IPS DF 6.9 (cell line): ENCODE results near the gene KRT12.
"Not testable (repeated sequence)": the region's sequence is repeated elsewhere in the genome, so short reads cannot be mapped to it uniquely, and the experiment has no call there.

Experiments
- DNase-seq: peaks from one replicate; pipeline ENCODE4 v3.0.0-alpha.2; 2013; ENCODE audit warnings: low read depth, low spot score
- H3K27ac ChIP-seq: one replicate; pipeline ENCODE4 v1.5.1; 2013; ENCODE audit warnings: low read length, control low read depth
- H3K27me3 ChIP-seq: 2 replicates; pipeline ENCODE4 v1.6.1; 2013; ENCODE audit warnings: mild to moderate bottlenecking, low read length; ENCODE audit not compliant: control insufficient read depth, insufficient read depth
- H3K36me3 ChIP-seq: 2 replicates; pipeline ENCODE4 v1.6.1; 2013; ENCODE audit warnings: low read length; ENCODE audit not compliant: control insufficient read depth, insufficient read depth
- H3K4me1 ChIP-seq: 2 replicates; pipeline ENCODE4 v1.6.1; 2013; ENCODE audit warnings: low read length; ENCODE audit not compliant: control insufficient read depth, insufficient read depth
- H3K4me3 ChIP-seq: 2 replicates; pipeline ENCODE4 v1.5.1; 2013; ENCODE audit warnings: mild to moderate bottlenecking, low read length
- H3K9me3 ChIP-seq: 2 replicates; pipeline ENCODE4 v1.6.1; 2013; ENCODE audit warnings: low read length, inconsistent platforms; ENCODE audit not compliant: control insufficient read depth, insufficient read depth
- WGBS: extraction: QIAGEN DNeasy Blood & Tissue Kit; methylation state at CpG from one replicate; pipeline ENCODE4 v1.1.7; 2013; ENCODE audit warnings: mixed read lengths, missing lambda C conversion rate; ENCODE audit not compliant: insufficient read length, insufficient coverage; 5-methylcytosine and 5-hydroxymethylcytosine counted together

Gene KRT12

DNA sequence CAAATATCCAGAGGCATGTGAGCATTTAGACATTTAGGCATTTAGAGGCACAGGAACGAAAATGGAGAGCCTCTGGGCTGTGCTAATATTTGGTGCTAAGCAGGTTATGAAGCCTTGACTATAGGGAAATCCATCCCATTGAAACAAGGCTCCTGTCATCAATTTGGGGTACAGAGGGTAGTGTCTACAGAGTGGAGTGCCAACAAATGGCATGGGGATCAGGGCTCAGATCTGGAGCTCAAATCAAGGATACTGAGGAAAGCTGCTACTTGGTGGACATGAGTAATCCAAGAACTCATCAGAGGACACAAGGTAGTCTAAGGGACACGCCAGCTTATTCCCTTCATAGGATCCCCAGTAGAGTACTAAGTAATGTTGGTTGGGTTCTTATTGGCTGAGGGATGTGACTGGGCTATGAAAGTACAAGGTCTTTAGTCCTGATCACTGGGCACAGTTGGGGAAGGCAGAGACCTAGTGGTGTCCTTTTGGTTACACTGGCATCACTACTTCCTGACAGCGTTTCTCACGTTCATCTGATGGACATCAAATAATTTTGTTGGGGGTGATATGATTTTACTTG, 49.8 kb downstream of the KRT12 start:
- Histone ChIP-seq H3K9me3 (no peaks in the 10 kb centered on the region), H3K4me3 (no peak overlapping the region), H3K36me3 (no peaks in the 10 kb centered on the region), H3K27me3 (no peaks in the 10 kb centered on the region), H3K4me1 (no peaks in the 10 kb centered on the region), H3K27ac (no peak overlapping the region)
- no CpG with 5 or more reads among the region's 4 CpGs for WGBS
- DNase-seq: no peak

DNA sequence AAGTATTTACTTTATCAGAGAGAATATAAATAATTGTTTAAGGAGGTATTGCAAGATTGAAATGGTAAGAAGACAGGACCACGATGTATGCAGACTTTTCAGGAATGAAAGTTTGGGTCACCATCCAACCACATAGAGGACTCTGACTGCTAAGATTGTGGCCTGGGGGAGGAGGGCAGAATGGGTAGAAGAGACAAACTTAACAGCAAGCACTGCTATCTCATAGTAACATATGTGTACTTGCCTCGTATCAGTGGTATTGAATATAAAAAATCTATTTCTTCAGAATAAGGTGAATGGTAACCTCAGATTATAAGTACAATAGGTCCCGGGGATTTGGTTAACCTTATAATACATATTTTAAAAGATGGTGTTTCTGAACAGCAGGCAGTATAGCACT, 50.5 kb downstream of the KRT12 start:
- DNase-seq: no peak
- Histone ChIP-seq H3K36me3 (no peaks in the 10 kb centered on the region), H3K4me1 (no peaks in the 10 kb centered on the region), H3K9me3 (no peaks in the 10 kb centered on the region), H3K27me3 (no peaks in the 10 kb centered on the region), H3K27ac (no peak overlapping the region), H3K4me3 (no peak overlapping the region)
- no CpG with 5 or more reads among the region's 3 CpGs for WGBS

DNA sequence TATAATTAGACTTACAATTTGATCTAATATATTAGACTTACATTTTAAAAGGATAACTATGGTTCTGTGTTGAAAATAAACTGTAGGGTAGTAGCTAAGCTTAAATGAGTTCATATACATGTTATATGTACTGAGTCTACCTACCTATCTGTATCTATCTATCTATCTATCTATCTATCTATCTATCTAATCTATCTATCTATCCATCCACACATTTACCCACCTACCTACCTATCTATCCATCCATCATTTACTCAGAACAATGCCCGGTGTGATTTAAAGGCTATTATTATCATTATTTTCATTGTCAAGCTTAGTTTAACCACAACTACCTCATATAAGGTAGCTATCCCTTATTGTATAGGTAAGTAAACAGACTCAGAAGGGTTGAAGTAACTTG, 51.6 kb downstream of the KRT12 start:
- Histone ChIP-seq H3K27me3 (no peaks in the 10 kb centered on the region), H3K4me3 (no peak overlapping the region), H3K9me3 (no peaks in the 10 kb centered on the region), H3K36me3 (no peaks in the 10 kb centered on the region), H3K27ac (no peak overlapping the region), H3K4me1 (no peaks in the 10 kb centered on the region)
- WGBS: no CpG with 5 or more reads among the region's 1 CpG
- DNase-seq: no peak

DNA sequence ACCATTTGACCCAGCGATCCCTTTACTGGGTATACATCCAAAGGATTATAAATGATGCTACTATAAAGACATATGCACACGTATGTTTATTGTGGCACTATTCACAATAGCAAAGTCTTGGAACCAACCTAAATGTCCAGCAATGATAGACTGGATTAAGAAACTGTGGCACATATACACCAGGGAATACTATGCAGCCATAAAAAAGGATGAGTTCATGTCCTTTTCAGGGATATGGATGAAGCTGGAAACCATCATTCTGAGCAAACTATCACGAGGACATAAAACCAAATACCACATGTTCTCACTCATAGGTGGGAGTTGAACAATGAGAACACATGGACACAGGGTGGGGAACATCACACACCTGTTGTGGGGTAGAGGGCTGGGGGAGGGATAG, 52.4 kb downstream of the KRT12 start:
- WGBS: no CpG with 5 or more reads among the region's 3 CpGs
- not testable (repeated sequence) for H3K27ac ChIP-seq, H3K9me3 ChIP-seq, H3K4me1 ChIP-seq, DNase-seq, H3K4me3 ChIP-seq, H3K36me3 ChIP-seq, H3K27me3 ChIP-seq

DNA sequence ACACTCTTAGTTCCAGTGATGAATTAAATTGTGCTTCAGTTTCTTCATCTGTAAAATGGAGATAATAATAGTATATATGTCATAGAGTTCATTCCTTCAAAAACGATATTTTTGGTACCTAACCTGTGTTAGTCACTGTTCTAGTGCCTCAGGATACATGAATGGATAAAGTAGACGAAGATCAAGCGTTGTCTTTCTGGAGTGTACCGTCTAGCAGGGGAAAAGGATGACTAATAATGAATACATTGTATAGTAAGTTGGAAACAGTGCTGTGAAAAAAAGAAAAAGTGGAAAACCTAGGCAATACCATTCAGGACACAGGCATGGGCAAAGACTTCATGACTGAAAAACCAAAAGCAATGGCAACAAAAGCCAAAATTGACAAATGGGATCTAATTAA, 53.2 kb downstream of the KRT12 start:
- Histone ChIP-seq H3K4me3 (no peak overlapping the region), H3K9me3 (no peaks in the 10 kb centered on the region), H3K4me1 (no peaks in the 10 kb centered on the region), H3K36me3 (no peaks in the 10 kb centered on the region), H3K27me3 (no peaks in the 10 kb centered on the region), H3K27ac (no peak overlapping the region)
- WGBS: no CpG with 5 or more reads among the region's 4 CpGs
- no peak for DNase-seq

DNA sequence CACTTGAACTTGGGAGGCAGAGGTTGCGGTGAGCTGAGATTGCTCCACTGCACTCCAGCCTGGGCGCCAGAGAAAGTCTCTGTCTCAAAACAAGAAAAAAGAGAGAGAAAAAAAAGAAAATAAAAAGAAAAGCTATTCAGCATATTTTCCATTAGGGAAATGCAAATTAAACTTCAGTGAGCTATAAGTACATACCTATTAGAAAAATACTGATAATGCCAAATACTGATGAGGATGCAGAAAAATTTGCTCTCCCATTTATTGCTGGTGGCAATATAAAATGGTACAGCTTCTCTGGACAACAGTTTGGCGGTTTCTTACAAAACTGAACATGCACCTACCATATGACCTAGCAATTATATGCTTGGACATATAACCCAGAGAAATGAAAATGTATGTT, 54.4 kb downstream of the KRT12 start:
- H3K4me3 ChIP-seq: no peak overlapping the region
- H3K9me3 ChIP-seq: no peaks in the 10 kb centered on the region
- no peak for DNase-seq
- H3K27me3 ChIP-seq: no peaks in the 10 kb centered on the region
- no CpG with 5 or more reads among the region's 3 CpGs for WGBS
- H3K27ac ChIP-seq: no peak overlapping the region
- H3K4me1 ChIP-seq: no peaks in the 10 kb centered on the region
- no peaks in the 10 kb centered on the region for H3K36me3 ChIP-seq
